ENCODE data around the gene MGRN1. TPM values are rescaled to one million over a fixed set of nuclear protein-coding genes. Genes with fewer than 3 reads are reported as not detected.

MGRN1 gene
- total and polyA plus RNA-seq, 2 donors (not counting 1 experiment from before 2014, with no cell fraction given): 5.4 to 26.1 TPM

GRCh38 chr16:4636196-4636595 lies 11.6 kb downstream of the MGRN1 start:
- peaks cover 4% of the 10 kb centered on the region for H3K4me1 ChIP-seq (ENCODE audit: control insufficient read depth, extremely low read depth, insufficient read depth, low read length)
- no peak overlapping the region for H3K9ac ChIP-seq (ENCODE audit: insufficient read depth, low read length)
- H3K79me2 ChIP-seq (ENCODE audit: control insufficient read depth, insufficient read depth, low read length): peaks cover 52% of the 10 kb centered on the region
- TF ChIP-seq EZH2 (IDR thresholded peaks at IDR 0.05; ENCODE audit: low read length, missing control alignments) (no peak), CTCF (conservative IDR thresholded peaks at IDR 0.05 in 1 of 2, IDR thresholded peaks at IDR 0.05 in 1 of 2; ENCODE audit: low read depth in 1 of 2, low read length in 2 of 2) (no peak)
- H4K20me1 ChIP-seq (ENCODE audit: control insufficient read depth, extremely low read depth, insufficient read depth, low read length): no peaks in the 10 kb centered on the region
- no peak for DNase-seq (ENCODE audit: low read depth in 2 of 2)
- H3K27me3 ChIP-seq (ENCODE audit: control insufficient read depth, insufficient read depth, low read length): no peaks in the 10 kb centered on the region
- H3K36me3 ChIP-seq (ENCODE audit: control insufficient read depth, insufficient read depth, low read length): peaks cover 2% of the 10 kb centered on the region
- H3K9me3 ChIP-seq (ENCODE audit: control insufficient read depth, insufficient read depth, low read depth, low read length): no peaks in the 10 kb centered on the region
- H2AFZ ChIP-seq (ENCODE audit: low read length): no peak overlapping the region
- H3K4me3 ChIP-seq (replicated peaks in 1 of 4; ENCODE audit: control extremely low read depth in 1 of 4, insufficient read depth in 1 of 4, low read depth in 3 of 4, low read length in 4 of 4): no peak overlapping the region
- no peak overlapping the region for H3K4me2 ChIP-seq (ENCODE audit: extremely low read depth, insufficient read depth, low read length)
- H3K27ac ChIP-seq (ENCODE audit: insufficient read depth, low read length): no peak overlapping the region

GRCh38 chr16:4637501-4638166 lies 13.0 kb downstream of the MGRN1 start:
- Histone ChIP-seq H3K4me1 (ENCODE audit: control insufficient read depth, extremely low read depth, insufficient read depth, low read length) (peaks cover 4% of the 10 kb centered on the region), H2AFZ (ENCODE audit: low read length) (no peak overlapping the region), H3K9me3 (ENCODE audit: control insufficient read depth, insufficient read depth, low read depth, low read length) (no peaks in the 10 kb centered on the region), H3K36me3 (ENCODE audit: control insufficient read depth, insufficient read depth, low read length) (peaks cover 2% of the 10 kb centered on the region), H4K20me1 (ENCODE audit: control insufficient read depth, extremely low read depth, insufficient read depth, low read length) (no peaks in the 10 kb centered on the region), H3K4me2 (ENCODE audit: extremely low read depth, insufficient read depth, low read length) (no peak overlapping the region), H3K79me2 (ENCODE audit: control insufficient read depth, insufficient read depth, low read length) (peaks cover 49% of the 10 kb centered on the region), H3K27me3 (ENCODE audit: control insufficient read depth, insufficient read depth, low read length) (no peaks in the 10 kb centered on the region), H3K4me3 (replicated peaks in 1 of 4; ENCODE audit: control extremely low read depth in 1 of 4, insufficient read depth in 1 of 4, low read depth in 3 of 4, low read length in 4 of 4) (no peak overlapping the region), H3K27ac (ENCODE audit: insufficient read depth, low read length) (no peak overlapping the region), H3K9ac (ENCODE audit: insufficient read depth, low read length) (no peak overlapping the region)
- no peak for DNase-seq (ENCODE audit: low read depth in 2 of 2)
- no peak for TF ChIP-seq CTCF (conservative IDR thresholded peaks at IDR 0.05 in 1 of 2, IDR thresholded peaks at IDR 0.05 in 1 of 2; ENCODE audit: low read depth in 1 of 2, low read length in 2 of 2)
- no peak for TF ChIP-seq EZH2 (IDR thresholded peaks at IDR 0.05; ENCODE audit: low read length, missing control alignments)

GRCh38 chr16:4639899-4640509 lies 15.4 kb downstream of the MGRN1 start:
- DNase-seq (ENCODE audit: low read depth in 2 of 2): no peak

More at GRCh38 chr16:4639899-4640509, 15.4 kb downstream of the MGRN1 start:
- no peaks in the 10 kb centered on the region for H3K36me3 ChIP-seq (ENCODE audit: control insufficient read depth, insufficient read depth, low read length)
- no peak overlapping the region for H3K4me3 ChIP-seq (replicated peaks in 1 of 4; ENCODE audit: control extremely low read depth in 1 of 4, insufficient read depth in 1 of 4, low read depth in 3 of 4, low read length in 4 of 4)
- H3K27me3 ChIP-seq (ENCODE audit: control insufficient read depth, insufficient read depth, low read length): no peaks in the 10 kb centered on the region
- no peaks in the 10 kb centered on the region for H4K20me1 ChIP-seq (ENCODE audit: control insufficient read depth, extremely low read depth, insufficient read depth, low read length)
- H3K9me3 ChIP-seq (ENCODE audit: control insufficient read depth, insufficient read depth, low read depth, low read length): no peaks in the 10 kb centered on the region
- H3K9ac ChIP-seq (ENCODE audit: insufficient read depth, low read length): no peak overlapping the region
- no peak for TF ChIP-seq EZH2 (IDR thresholded peaks at IDR 0.05; ENCODE audit: low read length, missing control alignments)
- no peak for TF ChIP-seq CTCF (conservative IDR thresholded peaks at IDR 0.05 in 1 of 2, IDR thresholded peaks at IDR 0.05 in 1 of 2; ENCODE audit: low read depth in 1 of 2, low read length in 2 of 2)
- no peak overlapping the region for H2AFZ ChIP-seq (ENCODE audit: low read length)
- H3K27ac ChIP-seq (ENCODE audit: insufficient read depth, low read length): no peak overlapping the region
- H3K4me1 ChIP-seq (ENCODE audit: control insufficient read depth, extremely low read depth, insufficient read depth, low read length): peaks cover 4% of the 10 kb centered on the region
- peaks cover 41% of the 10 kb centered on the region for H3K79me2 ChIP-seq (ENCODE audit: control insufficient read depth, insufficient read depth, low read length)
- no peak overlapping the region for H3K4me2 ChIP-seq (ENCODE audit: extremely low read depth, insufficient read depth, low read length)

All from fibroblast of lung (primary cell).